Measurements from ENCODE around the gene TUBGCP3.
"Not testable (repeated sequence)": the region's sequence is repeated elsewhere in the genome, so short reads cannot be mapped to it uniquely, and the experiment has no call there.

Gene TUBGCP3

DNA sequence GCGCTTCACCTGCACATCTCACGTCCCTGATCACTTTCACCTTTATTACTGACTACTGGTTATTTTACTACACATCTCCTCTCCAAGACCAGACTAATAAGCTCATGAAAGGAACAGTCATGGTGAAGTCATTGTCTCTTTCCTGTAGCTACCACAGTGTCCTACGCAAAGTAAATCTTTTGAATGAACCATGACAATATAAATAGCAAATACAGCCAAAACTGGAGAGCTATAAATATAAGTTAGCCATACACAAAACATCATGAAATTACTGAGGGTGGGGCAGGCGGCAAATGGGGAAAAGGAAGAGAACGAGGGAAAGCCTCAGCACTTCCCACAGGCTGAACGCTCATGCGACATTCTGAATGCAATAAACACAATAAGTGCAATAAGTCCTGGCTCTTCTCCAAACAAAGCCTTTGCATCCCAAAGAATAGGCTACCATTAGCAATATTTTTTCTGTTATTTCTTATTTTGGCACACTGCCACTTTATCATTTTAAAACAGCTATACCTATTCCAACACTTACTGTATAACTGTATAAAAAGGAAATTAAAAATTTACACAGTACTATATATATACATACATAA is 62.5 kb downstream of the TUBGCP3 start:
- no peak for DNase-seq

GRCh38 chr13:112522578-112522977 is 65.4 kb downstream of the TUBGCP3 start:
- DNase-seq = no peak

- DNase-seq = no peak
Observed at GRCh38 chr13:112521073-112521685, 66.8 kb downstream of the TUBGCP3 start.

- no peak for DNase-seq
Observed at GRCh38 chr13:112519517-112520060, 68.4 kb downstream of the TUBGCP3 start.

DNA sequence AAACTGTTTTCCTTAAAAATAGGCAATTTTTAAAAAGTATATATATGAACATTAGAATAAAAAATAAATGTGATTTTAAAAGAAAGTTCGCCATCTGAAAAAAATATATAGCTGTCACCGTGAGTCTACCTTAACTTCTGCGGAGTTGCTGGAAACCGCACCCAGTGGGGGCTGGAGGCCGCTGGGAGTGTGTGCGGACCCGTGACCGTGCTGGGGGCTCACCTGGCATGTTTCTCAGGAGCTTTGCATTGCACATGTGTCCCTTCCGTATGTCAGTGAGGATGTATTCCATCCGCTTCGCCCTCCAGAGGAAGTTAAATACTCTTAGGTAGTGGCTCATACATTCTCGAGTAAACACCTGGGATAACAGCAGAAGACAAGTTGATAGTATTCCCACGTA is 71.7 kb downstream of the TUBGCP3 start:
- DNase-seq = no peak

DNA sequence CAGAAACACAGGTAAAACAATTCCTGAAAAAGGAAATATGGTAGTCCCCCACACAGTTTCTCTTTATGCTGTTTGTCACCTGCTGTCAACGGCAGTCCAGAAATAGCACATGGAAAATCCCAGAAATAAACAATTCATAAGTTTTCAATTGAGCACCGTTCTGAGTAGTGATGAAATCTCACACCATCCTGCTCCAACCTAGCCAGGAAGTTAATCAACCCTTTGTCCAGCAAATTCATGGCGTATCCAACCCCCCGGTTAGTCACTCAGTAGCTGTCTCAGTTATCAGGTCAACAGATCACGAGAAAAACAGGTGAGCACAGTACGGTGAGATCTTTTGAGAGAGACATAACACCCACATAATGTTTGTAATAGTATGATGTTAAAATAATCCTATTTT is 74.2 kb downstream of the TUBGCP3 start:
- DNase-seq = no peak

DNA sequence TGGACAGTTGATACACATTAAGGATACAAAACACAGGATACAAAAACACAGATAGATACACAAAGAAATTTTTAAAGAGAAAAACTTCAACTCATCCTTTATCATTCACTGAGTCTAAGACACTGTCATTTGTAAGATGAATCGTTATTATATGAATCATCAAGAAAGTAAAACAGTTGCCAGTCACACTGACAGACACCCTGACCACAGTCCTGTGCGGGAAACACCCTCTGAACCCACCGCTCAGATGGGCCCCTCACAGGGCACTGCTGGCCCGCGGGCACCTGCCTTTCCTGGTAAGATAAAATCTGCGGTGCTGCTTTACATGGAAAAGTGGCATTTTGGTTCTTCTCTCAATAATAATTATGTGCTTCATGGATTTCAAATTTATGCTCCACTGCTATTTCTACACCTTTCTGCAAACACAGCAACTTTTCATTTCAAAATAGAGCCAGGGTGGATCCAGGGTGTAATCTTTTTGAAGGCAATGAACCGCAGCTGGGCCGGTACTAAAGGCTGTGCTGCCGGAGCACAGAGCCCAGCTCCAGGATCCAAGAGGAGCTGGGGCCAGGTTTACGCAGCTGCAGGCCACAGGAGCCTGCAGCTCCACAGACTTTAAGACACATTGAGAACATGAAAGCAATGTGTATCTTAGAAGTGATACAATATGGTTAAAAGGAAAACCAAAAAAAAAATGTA is 76.8 kb downstream of the TUBGCP3 start:
- no peak for DNase-seq

- peak; percentile 4 for DNase-seq
Observed at GRCh38 chr13:112510002-112510780, 77.8 kb downstream of the TUBGCP3 start.

GRCh38 chr13:112509190-112509589 is 78.8 kb downstream of the TUBGCP3 start:
- DNase-seq = no peak

- no peak for DNase-seq
Observed at GRCh38 chr13:112506046-112506445, 81.9 kb downstream of the TUBGCP3 start.

DNA sequence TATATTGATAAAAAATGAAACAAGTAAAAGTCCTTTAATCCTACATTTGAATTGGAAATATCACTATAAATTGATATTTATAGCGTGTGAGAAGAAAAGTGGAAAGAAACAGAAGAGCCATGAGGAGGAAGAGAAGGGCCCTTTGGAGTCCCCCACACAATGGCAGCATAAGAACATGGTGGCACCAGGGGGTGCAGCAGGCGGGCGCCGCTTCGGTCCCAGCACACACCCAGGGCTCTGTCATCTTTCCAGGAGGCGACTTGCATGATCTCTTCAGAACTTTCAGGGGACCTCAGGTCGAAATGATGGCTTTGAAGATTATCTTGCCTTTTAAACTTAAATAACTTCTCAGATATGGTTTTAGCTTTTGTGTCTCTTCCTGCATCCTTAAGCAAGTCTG is 91.8 kb downstream of the TUBGCP3 start:
- no peak for DNase-seq

DNA sequence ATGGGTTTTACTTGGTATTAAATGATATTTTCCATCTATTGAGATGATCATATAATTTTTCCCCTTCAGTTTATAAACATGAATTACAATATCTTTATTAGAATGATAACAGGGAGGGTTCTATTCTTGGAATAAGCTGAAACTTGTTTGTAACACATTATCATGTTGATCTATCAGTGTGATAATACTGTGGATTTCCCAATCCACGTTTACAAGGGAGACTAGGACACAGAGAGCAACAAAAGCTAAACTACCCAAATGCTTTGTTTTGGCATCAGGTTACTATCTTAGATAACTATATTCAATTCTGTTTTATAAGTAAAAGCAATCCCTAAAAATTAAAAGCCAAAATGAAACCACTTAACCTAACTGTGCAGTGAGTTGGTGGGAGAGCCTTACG is 92.5 kb downstream of the TUBGCP3 start:
- DNase-seq = no peak

DNA sequence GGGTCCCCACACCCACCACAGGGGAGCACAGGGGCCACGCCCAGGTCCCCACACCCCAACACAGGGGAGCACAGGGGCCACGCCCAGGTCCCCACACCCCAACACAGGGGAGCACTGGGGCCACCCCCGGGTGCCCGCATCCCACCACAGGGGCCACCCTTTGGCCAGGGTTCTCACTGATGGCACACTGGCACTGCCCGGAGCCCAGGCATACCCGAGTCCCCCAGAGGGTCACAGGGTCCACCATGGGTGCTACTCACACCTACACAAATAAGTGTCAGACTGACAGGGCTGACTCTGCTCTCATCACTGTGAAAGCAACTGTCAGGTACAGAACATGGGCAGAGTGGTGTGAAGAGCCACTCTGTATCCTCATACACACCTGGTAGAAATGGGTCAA is 98.8 kb downstream of the TUBGCP3 start:
- no peak for DNase-seq

DNA sequence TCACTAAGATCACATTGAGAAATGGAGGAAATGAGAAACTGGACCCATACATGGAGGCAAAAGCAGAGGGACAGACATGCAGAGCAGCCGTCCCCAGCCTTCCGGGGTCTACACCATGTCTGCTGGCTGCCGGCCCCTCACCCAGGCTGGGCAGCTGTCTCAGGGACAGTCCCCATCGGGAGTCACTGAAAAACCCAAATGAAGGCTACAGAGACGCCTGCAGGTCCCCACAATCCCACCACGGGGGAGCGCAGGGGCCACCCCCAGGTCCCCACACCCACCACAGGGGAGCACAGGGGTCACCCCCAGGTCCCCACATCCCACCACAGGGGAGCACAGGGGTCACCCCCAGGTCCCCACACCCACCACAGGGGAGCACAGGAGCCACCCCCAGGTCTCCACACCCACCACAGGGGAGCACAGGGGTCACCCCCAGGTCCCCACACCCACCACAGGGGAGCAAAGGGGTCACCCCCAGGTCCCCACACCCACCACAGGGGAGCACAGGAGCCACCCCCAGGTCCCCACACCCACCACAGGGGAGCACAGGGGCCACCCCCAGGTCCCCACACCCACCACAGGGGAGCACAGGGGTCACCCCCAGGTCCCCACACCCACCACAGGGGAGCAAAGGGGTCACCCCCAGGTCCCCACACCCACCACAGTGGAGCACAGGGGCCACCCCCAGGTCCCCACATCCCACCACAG is 99.5 kb downstream of the TUBGCP3 start:
- DNase-seq = not testable (repeated sequence)

GRCh38 chr13:112487127-112487517 is 100.8 kb downstream of the TUBGCP3 start:
- no peak for DNase-seq

DNA sequence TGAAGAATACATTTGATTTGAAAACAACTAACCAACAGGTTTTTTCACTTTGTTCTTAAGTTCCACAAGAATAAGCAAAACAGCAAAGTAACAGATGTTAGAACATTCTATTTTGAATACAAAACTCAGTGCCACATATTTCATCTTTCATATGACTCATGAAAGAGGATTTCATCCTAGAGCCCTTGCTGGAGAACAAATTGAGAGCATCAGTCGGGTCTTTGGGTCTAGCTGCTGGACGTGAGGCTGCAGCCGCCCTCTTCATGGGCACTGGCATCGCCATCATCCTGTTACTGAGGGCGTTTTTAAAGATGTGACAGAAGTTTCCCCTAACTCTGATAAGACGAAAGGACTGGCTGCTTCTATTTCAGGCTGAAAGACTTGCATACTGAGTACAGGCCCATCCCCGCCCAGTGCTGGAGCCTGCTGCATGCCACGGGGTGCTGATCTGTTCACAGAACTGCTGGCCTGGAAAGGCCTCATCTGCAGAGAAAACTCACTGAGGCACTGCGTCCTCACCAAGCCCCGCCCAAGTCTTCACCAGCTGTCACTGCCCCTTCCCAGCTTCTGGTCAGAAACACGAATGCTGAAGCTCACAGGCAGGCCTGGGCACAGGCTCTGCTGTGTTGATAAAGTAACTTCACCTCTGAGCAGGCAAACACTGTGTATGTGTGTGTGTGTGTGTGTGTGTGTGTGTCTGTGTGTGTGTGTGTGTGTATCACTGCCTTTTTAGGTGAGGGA is 101.4 kb downstream of the TUBGCP3 start:
- DNase-seq = no peak

DNA sequence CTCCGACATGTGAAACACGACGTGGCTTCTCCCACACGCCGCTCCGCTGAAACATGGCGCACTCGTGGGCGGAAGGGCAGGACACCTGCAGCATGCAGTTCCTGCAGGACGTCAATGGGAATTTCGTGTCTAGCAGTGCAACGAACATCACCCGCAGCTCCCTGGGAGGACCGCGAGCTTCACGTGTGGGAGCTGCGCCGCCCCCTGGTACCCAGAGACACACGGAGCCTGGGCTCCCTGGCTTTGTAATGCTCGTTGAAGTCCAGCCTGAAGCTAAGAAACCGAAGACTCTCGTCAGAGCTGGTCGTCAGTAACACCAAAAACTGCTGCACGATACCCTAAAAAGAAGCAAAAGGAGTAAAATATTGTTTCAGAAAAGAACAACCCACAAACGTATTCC is 102.1 kb downstream of the TUBGCP3 start:
- not testable (repeated sequence) for DNase-seq

- no peak for DNase-seq
Observed at GRCh38 chr13:112483299-112483698, 104.7 kb downstream of the TUBGCP3 start.

DNA sequence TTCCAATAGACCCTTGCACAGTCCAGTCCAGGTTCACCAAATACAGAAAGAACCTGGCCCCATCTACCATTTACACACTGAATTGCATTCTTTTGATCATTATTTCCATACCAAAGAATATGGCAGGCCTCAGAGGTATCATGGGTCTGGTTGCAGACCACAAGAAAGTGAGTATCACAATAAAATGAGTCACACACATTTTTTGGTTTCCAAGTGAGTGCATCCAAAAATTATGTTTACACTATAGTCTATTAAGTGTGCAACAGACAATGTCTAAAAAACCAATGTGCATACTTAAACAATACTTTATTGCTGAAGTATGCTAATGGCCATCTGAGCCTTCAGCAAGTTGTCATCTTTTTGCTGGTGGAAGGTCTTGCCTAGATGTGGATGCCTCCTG is 106.5 kb downstream of the TUBGCP3 start:
- DNase-seq = no peak

DNA sequence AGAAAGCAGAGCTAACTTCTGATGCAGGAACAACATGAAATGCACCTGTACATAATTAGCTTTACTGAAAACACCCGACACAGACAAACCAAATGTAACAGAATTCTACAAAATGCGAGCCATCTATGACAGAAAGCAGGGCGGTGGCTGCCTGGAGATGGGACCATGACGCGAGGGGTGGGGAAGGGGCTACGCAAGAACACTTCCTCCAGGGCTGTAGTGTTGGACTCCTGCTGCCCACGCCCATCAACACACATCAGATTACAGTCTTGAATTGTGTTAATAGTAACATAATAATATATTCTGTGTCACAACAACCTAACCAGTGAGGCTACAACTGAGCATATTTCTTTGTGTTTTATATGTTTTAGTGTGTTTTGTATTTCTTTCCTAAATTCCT is 108.6 kb downstream of the TUBGCP3 start:
- no peak for DNase-seq

DNA sequence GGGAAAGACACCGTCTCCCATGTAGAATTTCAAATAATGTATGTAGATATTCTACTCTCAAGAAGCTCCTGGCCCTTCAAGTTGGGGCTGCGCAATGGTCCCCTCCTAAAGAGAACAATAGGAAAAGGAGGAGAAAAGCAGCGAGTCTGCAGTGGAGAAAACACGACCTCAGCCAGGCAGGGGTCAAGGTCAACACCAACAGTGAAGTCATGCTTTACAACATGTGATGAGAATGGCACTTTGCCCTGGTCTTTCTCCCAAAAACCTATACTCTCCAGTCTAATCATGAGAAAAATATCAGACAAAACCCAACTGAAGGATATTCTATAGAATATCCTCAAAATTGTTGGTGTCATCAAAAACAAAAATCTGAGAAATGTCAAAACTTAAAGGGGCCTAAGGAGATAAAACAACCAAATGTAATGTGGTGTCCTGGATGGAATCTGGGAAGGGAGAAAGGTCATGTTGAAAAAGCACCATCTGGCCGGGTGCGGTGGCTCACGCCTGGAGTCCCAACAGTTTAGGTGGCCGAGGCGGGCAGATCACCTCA is 110.8 kb downstream of the TUBGCP3 start:
- no peak for DNase-seq

- DNase-seq = no peak
Observed at GRCh38 chr13:112475889-112476288, 112.1 kb downstream of the TUBGCP3 start.
